ENCODE measurements around the gene DUOX1.

GRCh38 chr15:45141386-45141785, 11.6 kb downstream of the DUOX1 start:
- no peak for TF ChIP-seq CTCF (conservative IDR thresholded peaks at IDR 0.05)
- no peak for TF ChIP-seq EZH2 (IDR thresholded peaks at IDR 0.05; ENCODE audit: low read depth)

Data from PC-9 (cell line).